Suprapubic skin (tissue), 4 donors: ENCODE data around the gene CAPN5. TPM values are rescaled to one million over a fixed set of nuclear protein-coding genes. Genes with fewer than 3 reads are reported as not detected.

ENCODE experiments used
- DNase-seq, 2 donors: peaks; one replicate each; pipeline ENCODE4 v3.0.0-alpha.2; 2019; ENCODE audit warnings: low spot score in 2 of 2
- H3K27ac ChIP-seq: fragments of 200-600 bp; sonication (generic); one replicate; pipeline ENCODE4 v1.5.1; 2019
- H3K27me3 ChIP-seq: fragments of 200-600 bp; sonication (generic); one replicate; pipeline ENCODE4 v1.5.1; 2019
- H3K36me3 ChIP-seq: fragments of 200-600 bp; sonication (generic); one replicate; pipeline ENCODE4 v1.5.1; 2019
- H3K4me1 ChIP-seq: fragments of 200-600 bp; sonication (generic); one replicate; pipeline ENCODE4 v1.5.1; 2019
- H3K4me3 ChIP-seq: fragments of 200-600 bp; sonication (generic); one replicate; pipeline ENCODE4 v1.5.1; 2019; ENCODE audit warnings: mild to moderate bottlenecking
- H3K9me3 ChIP-seq: fragments of 200-600 bp; sonication (generic); one replicate; pipeline ENCODE4 v1.5.1; 2019
- CTCF ChIP-seq, 2 donors: fragments of 200-600 bp in 1 of 2; fragments of 450-650 bp in 1 of 2; sonication (generic) in 1 of 2; IDR thresholded peaks; one replicate each; pipeline ENCODE4 v1.5.1; 2016 to 2019; ENCODE audit warnings: antibody characterized with exemption in 2 of 2, mild to moderate bottlenecking in 1 of 2, moderate library complexity in 1 of 2
- EP300 ChIP-seq: sonication (generic); formaldehyde crosslinking; IDR thresholded peaks from one replicate; pipeline ENCODE4 v1.6.1; 2017; ENCODE audit warnings: antibody characterized with exemption
- POLR2A ChIP-seq, 2 donors: fragments of 450-650 bp; IDR thresholded peaks; one replicate each; pipeline ENCODE4 v1.6.1; 2017; ENCODE audit warnings: antibody characterized with exemption in 2 of 2, mild to moderate bottlenecking in 2 of 2, moderate library complexity in 2 of 2
- POLR2AphosphoS5 ChIP-seq, 3 donors: sonication (generic); formaldehyde crosslinking; IDR thresholded peaks; one replicate each; pipeline ENCODE4 v1.6.1; 2017; ENCODE audit warnings: antibody characterized with exemption in 3 of 3
- WGBS: methylation state at CpG from one replicate; pipeline ENCODE4 v1.1.5; 2018; 5-methylcytosine and 5-hydroxymethylcytosine counted together
- total RNA-seq, 4 donors: library from RNA; depleted of rRNA; stranded (reverse); fragments of >200 nt; gene quantifications; one replicate each; pipeline ENCODE4 v1.1.0, GENCODE V29; 2016

The CAPN5 gene
- total RNA-seq, 4 donors from 2014 or later = 0.87 to 2.0 (median 1.1) TPM

- WGBS = 97% methylated on average over 4 of the region's 4 CpGs
- no peak overlapping the region for H3K4me3 ChIP-seq
- no peak overlapping the region for H3K27ac ChIP-seq
- no peaks in the 10 kb centered on the region for H3K9me3 ChIP-seq
- H3K27me3 ChIP-seq = no peaks in the 10 kb centered on the region
- DNase-seq = peak in 1 of 2 donors; percentile 63
- TF ChIP-seq POLR2A (IDR thresholded peaks at IDR 0.05) (no peak), EP300 (no peak), CTCF (IDR thresholded peaks at IDR 0.05) (no peak), POLR2AphosphoS5 (IDR thresholded peaks at IDR 0.05) (no peak)
- no peaks in the 10 kb centered on the region for H3K36me3 ChIP-seq
- peaks cover 22% of the 10 kb centered on the region for H3K4me1 ChIP-seq
These were observed 2.0 kb upstream of the CAPN5 start for GRCh38 chr11:77064648-77065217.

GRCh38 chr11:77065878-77066228, 918 bp upstream of the CAPN5 start:
- no peaks in the 10 kb centered on the region for H3K27me3 ChIP-seq
- peak; percentile 78 to 86 for DNase-seq
- H3K4me3 ChIP-seq = peak overlapping the region; percentile 80
- TF ChIP-seq POLR2A (IDR thresholded peaks at IDR 0.05) (peak in 1 of 2 donors; percentile 43), POLR2AphosphoS5 (IDR thresholded peaks at IDR 0.05) (no peak)
- 11% methylated on average over 12 of the region's 14 CpGs for WGBS
- peaks cover 22% of the 10 kb centered on the region for H3K4me1 ChIP-seq
- H3K36me3 ChIP-seq = no peaks in the 10 kb centered on the region
- H3K9me3 ChIP-seq = no peaks in the 10 kb centered on the region
- H3K27ac ChIP-seq = peak overlapping the region; percentile 80

GRCh38 chr11:77067861-77068443, 1.2 kb downstream of the CAPN5 start:
- H3K9me3 ChIP-seq = no peaks in the 10 kb centered on the region
- H3K27ac ChIP-seq = no peak overlapping the region
- no peak for TF ChIP-seq POLR2AphosphoS5 (IDR thresholded peaks at IDR 0.05)
- TF ChIP-seq CTCF (IDR thresholded peaks at IDR 0.05) = no peak
- no peak for TF ChIP-seq POLR2A (IDR thresholded peaks at IDR 0.05)
- TF ChIP-seq EP300 = no peak
- H3K4me1 ChIP-seq = peaks cover 34% of the 10 kb centered on the region
- peak overlapping the region; percentile 80 for H3K4me3 ChIP-seq
- WGBS = 80% methylated on average over 7 of the region's 8 CpGs
- peak; percentile 60 to 80 for DNase-seq
- no peaks in the 10 kb centered on the region for H3K36me3 ChIP-seq
- no peaks in the 10 kb centered on the region for H3K27me3 ChIP-seq

- no peaks in the 10 kb centered on the region for H3K27me3 ChIP-seq
- peak; percentile 47 to 62 for DNase-seq
- H3K27ac ChIP-seq = no peak overlapping the region
- no peak overlapping the region for H3K4me3 ChIP-seq
- peaks cover 41% of the 10 kb centered on the region for H3K4me1 ChIP-seq
- H3K9me3 ChIP-seq = no peaks in the 10 kb centered on the region
- WGBS = 80% methylated on average over 7 of the region's 7 CpGs
- TF ChIP-seq POLR2A (IDR thresholded peaks at IDR 0.05) = no peak
- no peak for TF ChIP-seq POLR2AphosphoS5 (IDR thresholded peaks at IDR 0.05)
- no peak for TF ChIP-seq EP300
- TF ChIP-seq CTCF (IDR thresholded peaks at IDR 0.05) = no peak
- no peaks in the 10 kb centered on the region for H3K36me3 ChIP-seq
These were observed 1.9 kb downstream of the CAPN5 start for GRCh38 chr11:77068457-77069335.

GRCh38 chr11:77069336-77069968, 2.7 kb downstream of the CAPN5 start:
- H3K9me3 ChIP-seq = no peaks in the 10 kb centered on the region
- no peak for TF ChIP-seq POLR2A (IDR thresholded peaks at IDR 0.05)
- TF ChIP-seq CTCF (IDR thresholded peaks at IDR 0.05) = no peak
- no peak for TF ChIP-seq EP300
- TF ChIP-seq POLR2AphosphoS5 (IDR thresholded peaks at IDR 0.05) = no peak
- 88% methylated on average over 6 of the region's 6 CpGs for WGBS
- peaks cover 49% of the 10 kb centered on the region for H3K4me1 ChIP-seq
- H3K4me3 ChIP-seq = no peak overlapping the region
- no peak overlapping the region for H3K27ac ChIP-seq
- DNase-seq = peak; percentile 41 to 44
- no peaks in the 10 kb centered on the region for H3K36me3 ChIP-seq
- H3K27me3 ChIP-seq = no peaks in the 10 kb centered on the region
